GM03348 (cell line): ENCODE results near the gene ANKRD55.
"Not testable (repeated sequence)": the region's sequence is repeated elsewhere in the genome, so short reads cannot be mapped to it uniquely, and the experiment has no call there.

ENCODE experiments used
- DNase-seq: peaks from one replicate; pipeline ENCODE4 v3.0.0; 2012; ENCODE audit warnings: low spot score

The ANKRD55 gene

GRCh38 chr5:56233230-56233629 lies at the start of gene ANKRD55:
Gene ANKRD55, minus strand, starts transcription at chr5:56233330. Its CDS starts 417 bp downstream, at chr5:56232913.
- DNase-seq, result no peak

- no peak for DNase-seq
Measured at GRCh38 chr5:56282216-56282615, 49.1 kb upstream of the ANKRD55 start.

DNA sequence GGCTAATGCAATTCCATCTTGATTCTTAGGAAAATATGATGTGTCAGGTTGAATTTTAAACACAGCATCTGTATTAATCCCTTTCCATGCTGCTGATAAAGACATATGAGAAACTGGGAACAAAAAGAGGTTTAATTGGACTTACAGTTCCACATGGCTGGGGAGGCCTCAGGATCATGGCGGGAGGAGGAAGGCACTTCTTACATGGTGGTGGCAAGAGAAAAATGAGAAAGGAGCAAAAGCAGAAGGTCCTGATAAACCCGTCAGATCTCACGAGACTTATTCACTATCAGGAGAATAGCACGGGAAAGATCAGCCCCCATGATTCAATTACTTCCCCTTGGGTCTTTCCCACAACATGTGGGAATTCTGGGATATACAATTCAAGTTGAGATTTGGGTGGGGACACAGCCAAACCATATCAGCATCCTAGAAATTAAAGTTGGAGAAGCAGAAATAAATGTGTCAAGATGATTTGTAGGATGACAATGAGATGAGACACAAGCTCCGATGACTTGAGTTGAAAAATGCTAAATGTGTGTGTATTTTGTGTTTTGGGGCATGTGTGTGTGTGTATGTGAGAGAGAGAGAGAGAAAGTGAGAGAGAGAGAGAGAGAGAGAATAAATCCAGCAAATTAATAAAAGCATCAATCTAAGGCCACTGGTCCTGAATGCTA lies 48.5 kb upstream of the ANKRD55 start:
- no peak for DNase-seq

GRCh38 chr5:56279979-56280378 lies 46.8 kb upstream of the ANKRD55 start:
- DNase-seq, result peak; percentile 65

- no peak for DNase-seq
Measured at GRCh38 chr5:56279291-56279690, 46.2 kb upstream of the ANKRD55 start.

DNA sequence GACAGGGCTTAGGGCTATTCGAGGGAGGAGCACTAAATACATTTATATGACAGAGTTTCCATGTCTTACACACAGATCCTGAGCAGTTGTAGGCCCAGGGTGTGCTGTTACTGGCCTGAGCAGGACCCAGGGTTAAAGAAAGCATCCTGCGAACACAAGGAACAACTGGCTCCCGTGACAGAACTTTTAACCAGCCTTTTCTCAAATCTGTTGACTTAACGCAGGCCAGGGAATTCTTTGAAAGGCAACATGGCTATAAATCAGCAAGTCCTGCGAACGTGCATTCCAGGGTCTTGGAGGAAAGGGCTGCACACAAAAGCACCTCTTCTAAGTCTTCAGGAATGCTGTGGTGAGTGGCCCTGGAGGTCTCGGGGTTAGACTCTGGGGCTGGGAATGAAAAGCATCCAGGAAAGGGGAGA lies 45.2 kb upstream of the ANKRD55 start:
- peak; percentile 46 for DNase-seq

- DNase-seq, result no peak
Measured at GRCh38 chr5:56277573-56277972, 44.4 kb upstream of the ANKRD55 start.

DNA sequence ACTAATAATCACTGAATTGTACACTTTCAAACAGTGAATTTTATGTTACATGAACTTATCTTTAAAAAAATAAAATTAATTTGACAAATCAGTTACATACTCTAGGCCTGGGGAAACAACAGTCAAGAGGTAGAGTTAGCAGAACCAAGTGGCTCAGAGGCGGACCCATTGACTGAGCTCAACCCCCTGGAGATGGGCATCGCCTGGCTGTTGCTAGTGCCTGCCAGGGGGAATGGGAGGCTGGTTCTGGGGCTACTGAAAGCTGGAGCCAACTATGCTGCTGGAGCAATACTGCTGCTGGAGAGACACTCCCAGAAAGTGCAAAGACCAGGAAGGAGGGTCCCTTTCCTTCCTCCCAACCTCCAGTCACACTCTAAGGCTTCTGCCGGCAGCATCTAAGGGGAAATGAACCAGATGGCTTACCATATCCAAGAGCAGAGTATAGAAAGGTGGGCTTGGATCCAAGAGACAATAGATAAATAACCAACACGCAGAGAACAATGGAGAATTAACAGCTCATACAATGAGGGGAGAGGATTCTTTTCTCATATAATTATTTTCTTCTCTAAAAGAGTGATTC lies 40.3 kb upstream of the ANKRD55 start:
- no peak for DNase-seq

GRCh38 chr5:56272765-56273164 lies 39.6 kb upstream of the ANKRD55 start:
- DNase-seq, result no peak

DNA sequence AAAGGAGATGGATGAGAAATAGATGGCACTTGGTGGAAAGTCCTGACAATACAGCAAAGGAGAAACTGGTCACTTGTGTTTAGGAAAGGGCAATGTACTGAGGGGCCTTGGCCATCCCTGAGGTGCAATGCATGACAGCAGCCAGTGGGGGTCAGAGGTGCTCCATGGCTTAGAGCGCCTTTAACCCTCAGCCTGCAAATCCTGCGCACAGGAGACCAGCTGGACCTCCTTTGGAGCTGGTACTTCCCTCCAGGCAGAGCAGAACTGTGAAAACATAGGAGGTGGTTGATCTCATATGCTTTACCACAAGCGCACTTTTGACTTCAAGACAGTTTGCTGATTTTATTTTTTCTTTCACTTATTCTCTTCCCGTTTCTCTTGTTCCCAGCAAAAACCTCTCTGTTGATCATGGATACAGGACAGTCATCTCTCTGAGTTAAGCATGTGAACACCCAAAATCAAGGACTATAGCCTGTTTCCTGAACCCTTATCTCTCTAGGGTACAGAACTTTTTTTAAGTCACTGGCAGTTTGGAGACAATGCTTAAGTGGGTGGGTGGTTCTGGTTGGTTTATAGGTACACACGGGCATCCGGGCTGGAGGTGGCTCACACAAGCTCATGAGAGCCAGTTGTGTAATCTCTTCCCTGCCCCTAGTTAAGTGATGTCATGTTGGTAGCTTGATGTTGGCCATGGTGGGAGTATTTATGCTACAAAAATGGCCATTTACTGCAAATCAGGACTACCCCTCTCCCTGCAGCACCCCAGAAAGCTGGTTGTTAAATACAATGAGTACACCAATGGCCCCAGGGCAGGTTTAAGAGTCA lies 37.6 kb upstream of the ANKRD55 start:
- DNase-seq, result peak; percentile 85

DNA sequence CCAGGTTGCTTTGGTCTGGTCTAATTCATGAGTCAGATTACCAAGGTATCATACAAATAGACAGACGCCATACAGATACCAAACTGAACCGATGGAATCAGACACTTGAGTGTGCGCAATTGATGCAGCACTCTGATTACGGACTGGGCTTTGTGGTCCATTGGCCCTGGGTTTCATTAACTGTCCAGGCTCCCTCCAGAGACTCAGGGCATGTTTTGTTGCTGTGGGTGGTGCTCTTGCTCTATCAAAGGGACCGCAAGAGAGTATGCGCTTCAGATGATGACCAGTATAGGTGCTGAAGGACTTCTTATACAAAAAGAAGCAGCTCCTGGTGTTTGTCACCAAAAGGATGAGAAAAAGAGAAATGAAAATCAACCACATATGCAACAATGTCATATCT lies 36.9 kb upstream of the ANKRD55 start:
- no peak for DNase-seq

DNA sequence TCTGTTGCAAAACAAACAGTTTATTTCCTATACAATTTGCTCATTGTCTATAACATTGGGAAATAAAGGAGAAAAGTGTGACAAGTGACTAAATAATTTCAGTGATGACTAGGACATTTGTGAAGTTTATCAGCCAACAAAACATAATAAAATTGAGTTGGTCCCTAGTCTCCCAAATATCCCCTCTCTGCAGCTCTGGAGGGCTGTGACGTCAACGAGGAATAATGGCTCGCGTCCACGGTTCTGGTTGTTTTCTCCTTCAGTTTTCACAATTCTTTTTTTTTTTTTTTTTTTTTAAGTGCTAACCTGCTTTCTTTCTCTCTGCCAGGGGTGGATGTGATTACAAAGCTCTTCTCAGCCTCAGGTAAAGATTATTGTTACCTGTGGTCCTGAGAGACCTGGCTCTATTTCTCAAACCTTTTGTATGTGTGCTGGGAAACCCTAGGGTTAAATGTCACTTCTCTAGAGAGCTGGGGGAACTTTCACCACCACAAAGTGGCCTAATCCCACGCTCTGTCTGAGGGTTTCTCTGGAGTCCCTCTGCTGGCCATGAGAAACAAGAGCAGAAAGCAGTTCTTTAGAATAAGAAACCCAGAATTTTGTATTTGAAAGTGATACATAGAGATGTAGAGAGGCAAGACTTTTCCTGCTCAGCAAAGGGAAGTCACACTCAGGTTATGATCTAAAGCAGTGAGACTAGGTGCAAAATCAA lies 36.2 kb upstream of the ANKRD55 start:
- DNase-seq, result peak; percentile 69

- not testable (repeated sequence) for DNase-seq
Measured at GRCh38 chr5:56268707-56269106, 35.6 kb upstream of the ANKRD55 start.

- no peak for DNase-seq
Measured at GRCh38 chr5:56267856-56268255, 34.7 kb upstream of the ANKRD55 start.

GRCh38 chr5:56264417-56265025 lies 31.4 kb upstream of the ANKRD55 start:
- peak; percentile 40 for DNase-seq

DNA sequence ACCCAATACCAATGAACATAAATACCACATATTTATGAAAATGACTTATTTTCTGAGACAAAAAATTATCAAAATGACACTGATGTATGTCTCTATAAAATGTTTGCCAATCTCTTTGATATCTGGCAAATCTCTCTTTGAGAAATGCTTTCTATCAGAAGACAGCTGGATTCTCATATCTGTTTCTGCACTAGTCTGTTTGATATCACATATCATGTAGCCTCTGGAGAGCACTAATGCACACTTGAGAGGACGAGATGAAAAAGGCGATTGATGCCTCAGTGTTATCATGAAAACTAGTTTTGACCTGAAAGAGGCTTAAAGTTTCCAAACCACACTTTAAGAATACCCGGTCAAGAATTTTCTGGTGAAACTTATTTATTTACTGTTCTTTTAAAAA lies 29.1 kb upstream of the ANKRD55 start:
- no peak for DNase-seq

DNA sequence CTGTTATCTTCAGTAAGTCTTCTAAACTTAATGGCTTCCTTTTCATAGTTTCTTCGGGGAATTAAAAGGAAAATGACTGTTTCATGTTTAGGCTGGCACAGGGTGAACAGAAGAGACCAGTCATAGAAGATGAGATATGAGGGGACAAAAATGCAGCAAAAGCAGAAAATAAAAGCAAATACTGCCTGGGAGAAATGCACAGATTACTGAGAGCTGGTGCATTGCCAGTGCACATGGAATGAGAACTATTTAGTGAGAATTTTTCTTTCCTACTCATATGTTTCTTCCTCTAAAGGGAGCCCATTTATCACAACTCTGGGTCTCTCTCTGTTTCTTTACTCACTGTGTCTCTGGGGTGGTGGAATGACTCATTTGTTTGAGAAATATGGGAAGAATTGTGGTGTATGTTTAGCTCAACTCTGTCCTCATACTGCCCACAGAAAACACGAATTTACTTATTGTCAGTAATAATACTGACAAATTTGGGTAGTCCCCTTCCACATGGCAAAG lies 25.9 kb upstream of the ANKRD55 start:
- DNase-seq, result peak; percentile 89

- not testable (repeated sequence) for DNase-seq
Measured at GRCh38 chr5:56257763-56258529, 24.8 kb upstream of the ANKRD55 start.

- DNase-seq, result no peak
Measured at GRCh38 chr5:56257010-56257409, 23.9 kb upstream of the ANKRD55 start.

- no peak for DNase-seq
Measured at GRCh38 chr5:56255502-56255901, 22.4 kb upstream of the ANKRD55 start.

DNA sequence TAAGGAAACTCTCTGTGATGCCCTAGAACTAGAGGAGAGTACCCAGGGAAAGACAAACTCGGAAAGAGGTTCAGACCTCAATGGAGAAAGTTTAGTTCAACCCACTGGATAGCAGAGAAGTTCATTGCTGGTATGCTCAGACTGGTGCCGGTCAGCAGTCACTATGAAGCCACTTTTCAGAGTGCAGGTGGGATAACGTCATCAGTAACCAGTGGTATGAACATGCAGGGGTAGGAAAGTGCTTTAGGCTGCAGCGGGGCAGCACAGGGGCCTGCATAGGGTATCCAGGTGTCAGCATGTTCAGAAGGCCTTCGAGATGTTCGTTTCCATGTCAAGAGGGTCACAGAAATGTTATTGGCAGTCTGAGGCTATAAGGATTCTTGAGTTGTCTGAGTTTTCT lies 20.8 kb upstream of the ANKRD55 start:
- no peak for DNase-seq
